Measurements from ENCODE around the gene KLK11. TPM values are rescaled to one million over a fixed set of nuclear protein-coding genes. Genes with fewer than 3 reads are reported as not detected.

Gene KLK11
- total and polyA plus RNA-seq, 7 experiments from 2014 or later: not detected

Other genes starting within 250 kb of the KLK11 start
- not detected for gene ACP4, start 236.2 kb downstream of the KLK11 start, total RNA-seq
- not detected for gene ACP4, start 236.2 kb downstream of the KLK11 start, polyA plus RNA-seq
- gene KLK1, start 202.8 kb downstream of the KLK11 start, total RNA-seq: 1 to 10 TPM in 1 of 5 experiments, not detected in 4; 1.3 TPM
- gene KLK1, start 202.8 kb downstream of the KLK11 start, polyA plus RNA-seq: not detected
- gene KLK15, start 193.0 kb downstream of the KLK11 start, total RNA-seq: not detected
- not detected for gene KLK15, start 193.0 kb downstream of the KLK11 start, polyA plus RNA-seq
- not detected for gene KLK3, start 171.7 kb downstream of the KLK11 start, total RNA-seq
- not detected for gene KLK3, start 171.7 kb downstream of the KLK11 start, polyA plus RNA-seq
- gene KLK2, start 153.2 kb downstream of the KLK11 start, total RNA-seq: not detected
- gene KLK2, start 153.2 kb downstream of the KLK11 start, polyA plus RNA-seq: not detected
- gene KLK4, start 115.2 kb downstream of the KLK11 start, total RNA-seq: not detected
- not detected for gene KLK4, start 115.2 kb downstream of the KLK11 start, polyA plus RNA-seq
- not detected for gene KLK5, start 73.6 kb downstream of the KLK11 start, total RNA-seq
- not detected for gene KLK5, start 73.6 kb downstream of the KLK11 start, polyA plus RNA-seq
- not detected for gene KLK6, start 57.0 kb downstream of the KLK11 start, total RNA-seq
- gene KLK6, start 57.0 kb downstream of the KLK11 start, polyA plus RNA-seq: not detected
- gene KLK7, start 42.7 kb downstream of the KLK11 start, total RNA-seq: not detected
- gene KLK7, start 42.7 kb downstream of the KLK11 start, polyA plus RNA-seq: not detected
- not detected for gene KLK8, start 25.0 kb downstream of the KLK11 start, total RNA-seq
- not detected for gene KLK8, start 25.0 kb downstream of the KLK11 start, polyA plus RNA-seq
- gene KLK10, start 6.9 kb downstream of the KLK11 start, total RNA-seq: not detected
- not detected for gene KLK10, start 6.9 kb downstream of the KLK11 start, polyA plus RNA-seq
- not detected for gene KLK12, start 8.4 kb upstream of the KLK11 start, total RNA-seq
- gene KLK12, start 8.4 kb upstream of the KLK11 start, polyA plus RNA-seq: not detected
- gene KLK13, start 38.5 kb upstream of the KLK11 start, total RNA-seq: not detected
- gene KLK13, start 38.5 kb upstream of the KLK11 start, polyA plus RNA-seq: not detected
- under 1 TPM; 0.34 to 0.92 (median 0.66) TPM for gene KLK14, start 56.3 kb upstream of the KLK11 start, total RNA-seq
- gene KLK14, start 56.3 kb upstream of the KLK11 start, polyA plus RNA-seq: not detected
- 10 to 100 TPM in 3 of 5 experiments, 1 to 10 TPM in 2; 3.3 to 11.8 (median 10.5) TPM for gene CTU1, start 81.8 kb upstream of the KLK11 start, total RNA-seq
- gene CTU1, start 81.8 kb upstream of the KLK11 start, polyA plus RNA-seq: 1 to 10 TPM; 3.0 to 6.3 TPM
- 10 to 100 TPM in 1 of 5 experiments, 1 to 10 TPM in 3, under 1 TPM in 1; 0.34 to 26.8 (median 2.2) TPM for gene SIGLEC9, start 98.3 kb upstream of the KLK11 start, total RNA-seq
- gene SIGLEC9, start 98.3 kb upstream of the KLK11 start, polyA plus RNA-seq: under 1 TPM; 0.46 to 0.69 TPM
- gene SIGLEC7, start 115.7 kb upstream of the KLK11 start, total RNA-seq: 10 to 100 TPM in 1 of 5 experiments, under 1 TPM in 3, not detected in 1; 0.67 to 10.3 (median 0.83) TPM
- gene SIGLEC7, start 115.7 kb upstream of the KLK11 start, polyA plus RNA-seq: under 1 TPM in 1 of 2 donors, not detected in 1; 0.25 TPM
- gene CD33, start 198.5 kb upstream of the KLK11 start, total RNA-seq: 10 to 100 TPM in 2 of 5 experiments, 1 to 10 TPM in 1, under 1 TPM in 2; 0.51 to 59.2 (median 5.0) TPM
- gene CD33, start 198.5 kb upstream of the KLK11 start, polyA plus RNA-seq: not detected
- gene SIGLECL1, start 224.5 kb upstream of the KLK11 start, total RNA-seq: not detected
- not detected for gene SIGLECL1, start 224.5 kb upstream of the KLK11 start, polyA plus RNA-seq

All from naive thymus-derived CD4-positive, alpha-beta T cell (primary cell).